K562 (cell line): ENCODE measurements around the gene ULK1. TPM values are rescaled to one million over a fixed set of nuclear protein-coding genes. Genes with fewer than 3 reads are reported as not detected.
A peak's percentile ranks its signal among the peaks of the same experiment; 100 is the strongest.

Experiments
- ATAC-seq: fragments of 200-7000 bp; cut with Tn5 transposase; 3 replicates; pipeline ENCODE4 v1.9.1; 2020; ENCODE audit warnings: moderate library complexity
- BruUV-seq: library from RNA; stranded (reverse); fragments of 400-500 nt; replicated peaks from 2 replicates; lab custom pipeline; 2021; lab: Mats Ljungman, UMichigan
- CTCF ChIA-PET: fragments of 300-600 bp; formaldehyde crosslinking; extraction: SDS; loops from one replicate; lab custom pipeline; 2021; ENCODE audit warnings: low intra/inter-chr PET ratio; lab: Yijun Ruan, JAX
- POLR2A ChIA-PET: fragments of 300-600, 350-650 bp; sonication (Branson Sonifier 250); formaldehyde crosslinking; extraction: SDS; loops from one replicate; lab custom pipeline; 2021; ENCODE audit warnings: antibody characterized with exemption, inconsistent platforms; lab: Yijun Ruan, JAX
- DNase-seq, 4 experiments: peaks; one replicate each; pipeline versions ENCODE4 v3.0.0 to v3.0.0-alpha.2; 2011 to 2018; ENCODE audit warnings: low spot score in 3 of 4, mixed read lengths in 3 of 4; ENCODE audit errors: extremely low read depth in 1 of 4
- FAIRE-seq: peaks from 2 replicates; lab custom pipeline; 2011; peaks lifted over from hg19 to GRCh38; lab: Jason Lieb, UNC
- H2AFZ ChIP-seq: 2 replicates; pipeline ENCODE4 v1.6.0; 2011; ENCODE audit warnings: low read depth, low read length, control low read depth, inconsistent platforms
- H3K27ac ChIP-seq: fragments of 200-600 bp; 3 replicates; pipeline ENCODE4 v1.8.0; 2011; ENCODE audit warnings: low read depth, mild to moderate bottlenecking, control low read depth, inconsistent platforms, low read length, moderate library complexity, mixed read lengths; ENCODE audit errors: extremely low read depth
- H3K27me3 ChIP-seq, 2 experiments: fragments of 300-600 bp in 1 of 2; 2 replicates in 1 of 2; 3 replicates in 1 of 2; pipeline versions ENCODE4 v1.6.0 to v1.8.0; 2011; ENCODE audit warnings: inconsistent platforms in 2 of 2, low read length in 2 of 2, mild to moderate bottlenecking in 1 of 2, mixed read lengths in 1 of 2, moderate library complexity in 1 of 2; ENCODE audit not compliant: control insufficient read depth in 2 of 2, insufficient read depth in 2 of 2
- H3K36me3 ChIP-seq: fragments of 300-600 bp; 3 replicates; pipeline ENCODE4 v1.8.0; 2011; ENCODE audit warnings: mild to moderate bottlenecking, low read length, inconsistent platforms; ENCODE audit not compliant: control insufficient read depth, insufficient read depth
- H3K4me1 ChIP-seq, 2 experiments: fragments of 200-600 bp in 1 of 2; replicated peaks in 1 of 2; 2 replicates in 1 of 2; 3 replicates in 1 of 2; pipeline versions ENCODE4 v1.5.1 to v1.8.0; 2011; ENCODE audit warnings: inconsistent platforms in 2 of 2, low read length in 2 of 2, mild to moderate bottlenecking in 1 of 2, mixed read lengths in 1 of 2, moderate library complexity in 1 of 2; ENCODE audit not compliant: control insufficient read depth in 2 of 2, insufficient read depth in 2 of 2
- H3K4me2 ChIP-seq: 2 replicates; pipeline ENCODE4 v1.6.1; 2011; ENCODE audit warnings: low read length, control low read depth, inconsistent platforms, mixed read lengths; ENCODE audit not compliant: insufficient read depth
- H3K4me3 ChIP-seq: fragments of 200-600 bp; sonication (generic), shearing (Covaris generic); 2 replicates; pipeline ENCODE4 v1.5.1; 2016; ENCODE audit warnings: control low read depth, inconsistent platforms
- H3K79me2 ChIP-seq: fragments of 200-600 bp; 3 replicates; pipeline ENCODE4 v1.8.0; 2011; ENCODE audit warnings: low read length, inconsistent platforms; ENCODE audit not compliant: control insufficient read depth, insufficient read depth
- H3K9ac ChIP-seq, 2 experiments: 2 replicates each; pipeline versions ENCODE4 v1.6.0 to v1.6.1; 2011; ENCODE audit warnings: low read depth in 2 of 2, low read length in 2 of 2, control low read depth in 1 of 2, inconsistent platforms in 1 of 2, mild to moderate bottlenecking in 1 of 2, mixed read lengths in 1 of 2; ENCODE audit not compliant: insufficient read depth in 1 of 2
- H3K9me1 ChIP-seq: one replicate; pipeline ENCODE4 v1.6.0; 2011; ENCODE audit warnings: inconsistent platforms, mild to moderate bottlenecking, low read length, moderate library complexity; ENCODE audit not compliant: control insufficient read depth, insufficient read depth
- H3K9me3 ChIP-seq: replicated peaks from 2 replicates; pipeline ENCODE4 v1.5.1; 2011; ENCODE audit warnings: low read depth, low read length, inconsistent platforms; ENCODE audit not compliant: control insufficient read depth, insufficient read depth
- H4K20me1 ChIP-seq: replicated peaks from 2 replicates; pipeline ENCODE4 v1.6.1; 2011; ENCODE audit warnings: low read length, inconsistent platforms, mixed read lengths; ENCODE audit not compliant: control insufficient read depth, insufficient read depth
- FIP1L1 ChIP-seq: fragments of 200-400 bp; formaldehyde crosslinking; IDR thresholded peaks from 2 replicates; pipeline ENCODE4 v1.6.1; 2018; ENCODE audit warnings: mild to moderate bottlenecking, low read depth, low read length; ENCODE audit not compliant: poor library complexity, severe bottlenecking
- KDM5B ChIP-seq: fragments of 200-600 bp; sonication (generic); IDR thresholded peaks from 2 replicates; pipeline ENCODE4 v1.6.1; 2012; ENCODE audit warnings: low read depth, mild to moderate bottlenecking, moderate library complexity, low read length, control low read depth, inconsistent platforms; ENCODE audit not compliant: insufficient replicate concordance
- NR3C1 ChIP-seq: sonication (generic); formaldehyde crosslinking; IDR thresholded peaks from 2 replicates; pipeline ENCODE4 v1.8.1; 2022; ENCODE audit warnings: missing genetic modification reagents
- POLR2G ChIP-seq: fragments of 200-400 bp; formaldehyde crosslinking; IDR thresholded peaks from 2 replicates; pipeline ENCODE4 v1.6.1; 2017; ENCODE audit warnings: low read depth, mild to moderate bottlenecking, antibody characterized with exemption, low read length, moderate library complexity
- WGBS: fragments of 100-300 bp; shearing (Covaris generic); methylation state at CpG from one replicate; pipeline ENCODE4 v1.1.6; 2016; ENCODE audit warnings: low coverage, mixed read lengths; ENCODE audit not compliant: insufficient coverage; ENCODE audit errors: missing lambda C conversion rate; 5-methylcytosine and 5-hydroxymethylcytosine counted together
- in situ Hi-C: fragments of 300-500 bp; cut with MboI; formaldehyde crosslinking; loops from 4 replicates; pipeline ENCODE4 v1.15.0; 2018; ENCODE audit warnings: inconsistent platforms, mixed read lengths
- intact Hi-C: fragments of 100-400 bp; cut with micrococcal nuclease; formaldehyde crosslinking; loops from 2 replicates; pipeline ENCODE4 v1.14.2; 2022
- polyA plus RNA-seq, 8 experiments: library from polyadenylated mRNA; depleted of rRNA in 4 of 8; stranded (reverse) in 5 of 8; unstranded in 3 of 8; fragments of >200 nt; fragmentation: Nextera tagmentation in 2 of 8; fragmentation: Illumina TruSeq in 1 of 8; extraction: Ambion mirVana in 2 of 8; extraction: Trizol in 1 of 8; gene quantifications; 2 replicates each; pipeline versions ENCODE4 v1.2.1 to v1.2.3, GENCODE V29; 2011 to 2014; ENCODE audit warnings: inconsistent platforms in 1 of 8, missing spikeins in 1 of 8
- total RNA-seq, 7 experiments: library from RNA; depleted of rRNA in 6 of 7; stranded (reverse); fragments of >200 nt in 6 of 7; fragmentation: Illumina TruSeq in 2 of 7; extraction: Trizol in 2 of 7; gene quantifications; 2 replicates each; pipeline versions ENCODE4 v1.2.1 to v1.2.3, GENCODE V29; 2011 to 2021; ENCODE audit warnings: low replicate concordance in 1 of 7
- TF ChIP-seq, protein P1 (sequence below): fragments of 450-650 bp; IDR thresholded peaks from 2 replicates; pipeline ENCODE4 v1.6.1; 2016

ULK1 gene
- total and polyA plus RNA-seq, 9 of the 15 experiments (the other 6 are each of a cell fraction or from before 2014, with no cell fraction given) = 0.15 to 29.4 (median 2.5) TPM

DNA sequence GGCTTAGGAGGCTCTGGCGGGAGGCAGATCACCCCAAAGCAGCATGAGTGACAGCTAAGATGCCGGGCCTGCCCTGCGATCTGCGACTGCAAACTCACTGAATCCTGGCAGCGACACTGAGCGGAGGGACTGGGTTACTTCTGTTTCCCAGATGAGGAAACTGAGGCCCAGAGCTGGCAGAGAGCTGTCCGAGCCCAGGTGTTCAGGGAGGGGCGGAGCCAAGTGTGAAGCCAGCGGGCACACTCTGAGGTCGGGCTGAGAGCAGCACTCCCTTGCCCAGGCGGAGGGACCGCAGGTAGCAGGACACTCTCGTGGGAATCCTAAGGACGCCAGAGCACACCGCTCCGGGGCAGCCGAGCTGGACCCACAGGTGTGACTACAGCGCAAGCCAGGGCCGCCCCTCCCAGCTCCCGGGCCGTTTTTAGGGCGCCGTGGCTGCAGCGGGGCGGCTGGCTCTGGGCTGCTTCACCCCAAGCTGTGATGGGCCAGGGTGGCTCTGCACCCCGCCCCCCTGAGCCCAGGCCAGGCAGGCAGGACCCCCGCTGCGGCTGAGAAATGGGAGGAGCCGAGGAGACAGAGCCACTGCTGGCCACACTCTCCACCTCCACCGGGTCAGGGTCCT lies 38.8 kb upstream of the ULK1 start:
- TF ChIP-seq FIP1L1 (peak; percentile 57), KDM5B (peak; percentile 20), POLR2G (peak; percentile 73), NR3C1 (CRISPR knock-in tag) (no peak)
- TF ChIP-seq, protein P1, sequence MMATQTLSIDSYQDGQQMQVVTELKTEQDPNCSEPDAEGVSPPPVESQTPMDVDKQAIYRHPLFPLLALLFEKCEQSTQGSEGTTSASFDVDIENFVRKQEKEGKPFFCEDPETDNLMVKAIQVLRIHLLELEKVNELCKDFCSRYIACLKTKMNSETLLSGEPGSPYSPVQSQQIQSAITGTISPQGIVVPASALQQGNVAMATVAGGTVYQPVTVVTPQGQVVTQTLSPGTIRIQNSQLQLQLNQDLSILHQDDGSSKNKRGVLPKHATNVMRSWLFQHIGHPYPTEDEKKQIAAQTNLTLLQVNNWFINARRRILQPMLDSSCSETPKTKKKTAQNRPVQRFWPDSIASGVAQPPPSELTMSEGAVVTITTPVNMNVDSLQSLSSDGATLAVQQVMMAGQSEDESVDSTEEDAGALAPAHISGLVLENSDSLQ = peak; percentile 57; the same call in 1 of the 2 replicates
- Histone ChIP-seq H3K4me2 (no peak overlapping the region), H3K36me3 (no peaks in the 10 kb centered on the region), H3K9ac (peak overlapping the region in 1 of 2 experiments; percentile 1; a peak in 2 of 4 replicates), H3K27me3 (no peaks in the 10 kb centered on the region), H3K4me3 (no peak overlapping the region), H3K9me1 (no peaks in the 10 kb centered on the region), H3K79me2 (no peaks in the 10 kb centered on the region), H3K4me1 (peaks cover 8 to 71% of the 10 kb centered on the region in 2 experiments; a peak in 4 of 5 replicates), H3K27ac (no peak overlapping the region), H4K20me1 (no peaks in the 10 kb centered on the region), H3K9me3 (no peaks in the 10 kb centered on the region), H2AFZ (no peak overlapping the region)
- no TSS peak for BruUV-seq
- intact Hi-C loops = no loop called here
- ChIA-PET POLR2A (interaction anchor here (0.7 kb wide), 1 partner anchor 292 kb away, joined by 4 read pairs; no protein-coding TSS in a partner anchor), CTCF (no interaction called here)
- FAIRE-seq (no peak), DNase-seq (peak in 2 of 4 experiments; percentile 54 to 57), ATAC-seq (no peak)
- 40% methylated on average over 24 of the region's 30 CpGs for WGBS
- in situ Hi-C loops = no loop called here
